H7 (cell line): ENCODE data around the gene NCLN. TPM values are rescaled to one million over a fixed set of nuclear protein-coding genes. Genes with fewer than 3 reads are reported as not detected.
A peak's percentile ranks its signal among the peaks of the same experiment; 100 is the strongest.
"Not testable (repeated sequence)": the region's sequence is repeated elsewhere in the genome, so short reads cannot be mapped to it uniquely, and the experiment has no call there.

ENCODE experiments used
- DNase-seq: peaks from one replicate; pipeline ENCODE4 v3.0.0; 2012
- H3K27me3 ChIP-seq: 2 replicates; pipeline ENCODE4 v1.6.0; 2011; ENCODE audit warnings: mild to moderate bottlenecking, low read length; ENCODE audit not compliant: control insufficient read depth, insufficient read depth
- H3K36me3 ChIP-seq: replicated peaks from 2 replicates; pipeline ENCODE4 v1.5.1; 2011; ENCODE audit warnings: low read length; ENCODE audit not compliant: control insufficient read depth, insufficient read depth
- H3K4me3 ChIP-seq: 2 replicates; pipeline ENCODE4 v1.5.1; 2011; ENCODE audit warnings: low read depth, mild to moderate bottlenecking, control low read depth, low read length, moderate library complexity; ENCODE audit not compliant: insufficient read depth
- total RNA-seq: library from RNA; depleted of rRNA; stranded (reverse); fragments of >200 nt; shearing (Covaris generic); gene quantifications from 2 replicates; pipeline ENCODE4 v1.2.3, GENCODE V29; 2014

The NCLN gene
- total RNA-seq, 1 experiment from 2014 or later: 82.8 TPM

- Histone ChIP-seq H3K4me3 (no peak overlapping the region), H3K36me3 (no peaks in the 10 kb centered on the region), H3K27me3 (peaks cover 2% of the 10 kb centered on the region; the same call in 1 of the 2 replicates)
- no peak for DNase-seq
These were observed 21.8 kb upstream of the NCLN start for GRCh38 chr19:3163943-3164342.

GRCh38 chr19:3167533-3168272 is 18.0 kb upstream of the NCLN start:
- Histone ChIP-seq H3K36me3 (no peaks in the 10 kb centered on the region), H3K27me3 (peaks cover 2% of the 10 kb centered on the region; the same call in 1 of the 2 replicates), H3K4me3 (no peak overlapping the region)
- DNase-seq: peak; percentile 16

GRCh38 chr19:3171894-3172672 is 13.6 kb upstream of the NCLN start:
- Histone ChIP-seq H3K27me3 (no peaks in the 10 kb centered on the region), H3K4me3 (no peak overlapping the region), H3K36me3 (no peaks in the 10 kb centered on the region)
- peak; percentile 42 for DNase-seq

GRCh38 chr19:3172673-3173000 is 13.1 kb upstream of the NCLN start:
- H3K27me3 ChIP-seq, DNase-seq: not testable (repeated sequence)

GRCh38 chr19:3175781-3176714 is 9.7 kb upstream of the NCLN start:
- no peaks in the 10 kb centered on the region for H3K27me3 ChIP-seq
- peak; percentile 47 for DNase-seq

More at GRCh38 chr19:3172673-3173000, 13.1 kb upstream of the NCLN start:
- H3K4me3 ChIP-seq, H3K36me3 ChIP-seq: not testable (repeated sequence)

GRCh38 chr19:3176715-3177501 is 8.8 kb upstream of the NCLN start:
- H3K27me3 ChIP-seq: no peaks in the 10 kb centered on the region
- DNase-seq: peak; percentile 59

More at GRCh38 chr19:3175781-3176714, 9.7 kb upstream of the NCLN start:
- Histone ChIP-seq H3K4me3 (no peak overlapping the region), H3K36me3 (no peaks in the 10 kb centered on the region)

GRCh38 chr19:3178377-3178972 is 7.3 kb upstream of the NCLN start, which contains the start of gene S1PR4:
Gene S1PR4 (plus strand): TSS chr19:3178769. CDS start chr19:3178793, 24 bp downstream.
- peak; percentile 74 for DNase-seq
- Histone ChIP-seq H3K36me3 (no peaks in the 10 kb centered on the region), H3K4me3 (no peak within 1 kb of the TSS), H3K27me3 (no peaks in the 10 kb centered on the region)

More at GRCh38 chr19:3176715-3177501, 8.8 kb upstream of the NCLN start:
- no peaks in the 10 kb centered on the region for H3K36me3 ChIP-seq
- H3K4me3 ChIP-seq: no peak overlapping the region

- DNase-seq: no peak
- Histone ChIP-seq H3K36me3 (no peaks in the 10 kb centered on the region), H3K4me3 (no peak overlapping the region), H3K27me3 (no peaks in the 10 kb centered on the region)
These were observed 6.6 kb upstream of the NCLN start for GRCh38 chr19:3178973-3179738.

GRCh38 chr19:3179739-3180293 is 5.9 kb upstream of the NCLN start:
- no peaks in the 10 kb centered on the region for H3K27me3 ChIP-seq
- DNase-seq: peak; percentile 47
- no peaks in the 10 kb centered on the region for H3K36me3 ChIP-seq
- no peak overlapping the region for H3K4me3 ChIP-seq

- no peaks in the 10 kb centered on the region for H3K36me3 ChIP-seq
- H3K4me3 ChIP-seq: no peak overlapping the region
- no peak for DNase-seq
- no peaks in the 10 kb centered on the region for H3K27me3 ChIP-seq
These were observed 1.7 kb upstream of the NCLN start for GRCh38 chr19:3183721-3184641.

- no peaks in the 10 kb centered on the region for H3K36me3 ChIP-seq
- H3K27me3 ChIP-seq: no peaks in the 10 kb centered on the region
- peak; percentile 73 for DNase-seq
- H3K4me3 ChIP-seq: peak overlapping the region; percentile 95
These were observed 776 bp upstream of the NCLN start for GRCh38 chr19:3184847-3185460.
